ES-I3 (cell line): ENCODE results near the gene MARK4.

Experiments used
- H3K36me3 ChIP-seq: 2 replicates; pipeline ENCODE4 v1.6.1; 2013; ENCODE audit warnings: mild to moderate bottlenecking, low read length, control low read depth, moderate library complexity; ENCODE audit not compliant: insufficient read depth
- H3K4me1 ChIP-seq: 2 replicates; pipeline ENCODE4 v1.6.1; 2013; ENCODE audit warnings: mild to moderate bottlenecking, control low read depth, low read length; ENCODE audit not compliant: insufficient read depth
- H3K9ac ChIP-seq: 2 replicates; pipeline ENCODE4 v1.6.1; 2013; ENCODE audit warnings: low read depth, mild to moderate bottlenecking, low read length, moderate library complexity
- H3K9me3 ChIP-seq: 2 replicates; pipeline ENCODE4 v1.6.1; 2013; ENCODE audit warnings: mild to moderate bottlenecking, low read length, moderate library complexity; ENCODE audit not compliant: control insufficient read depth, insufficient read depth

MARK4 gene

DNA sequence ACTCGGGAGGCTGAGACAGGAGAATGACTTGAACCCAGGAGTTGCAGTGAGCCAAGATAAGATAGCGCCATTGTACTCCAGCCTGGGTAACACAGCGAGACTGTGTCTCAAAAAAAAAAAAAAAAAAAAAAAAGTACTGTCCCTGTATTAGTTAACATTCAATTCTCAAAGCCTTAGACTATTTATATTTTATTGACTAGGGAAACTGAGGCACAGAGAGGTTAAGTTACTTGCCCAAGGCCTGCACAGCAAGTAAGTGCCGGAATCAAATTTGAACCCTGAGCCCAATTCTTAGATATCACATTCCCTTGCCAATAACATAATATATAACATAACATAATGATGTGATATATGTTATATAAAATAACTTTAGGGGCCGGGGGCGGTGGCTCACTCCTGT lies 88.6 kb downstream of the MARK4 start:
- H3K4me1 ChIP-seq: no peaks in the 10 kb centered on the region; the same call in 1 of the 2 replicates
- no peaks in the 10 kb centered on the region for H3K9me3 ChIP-seq
- no peak overlapping the region for H3K9ac ChIP-seq
- no peaks in the 10 kb centered on the region for H3K36me3 ChIP-seq

DNA sequence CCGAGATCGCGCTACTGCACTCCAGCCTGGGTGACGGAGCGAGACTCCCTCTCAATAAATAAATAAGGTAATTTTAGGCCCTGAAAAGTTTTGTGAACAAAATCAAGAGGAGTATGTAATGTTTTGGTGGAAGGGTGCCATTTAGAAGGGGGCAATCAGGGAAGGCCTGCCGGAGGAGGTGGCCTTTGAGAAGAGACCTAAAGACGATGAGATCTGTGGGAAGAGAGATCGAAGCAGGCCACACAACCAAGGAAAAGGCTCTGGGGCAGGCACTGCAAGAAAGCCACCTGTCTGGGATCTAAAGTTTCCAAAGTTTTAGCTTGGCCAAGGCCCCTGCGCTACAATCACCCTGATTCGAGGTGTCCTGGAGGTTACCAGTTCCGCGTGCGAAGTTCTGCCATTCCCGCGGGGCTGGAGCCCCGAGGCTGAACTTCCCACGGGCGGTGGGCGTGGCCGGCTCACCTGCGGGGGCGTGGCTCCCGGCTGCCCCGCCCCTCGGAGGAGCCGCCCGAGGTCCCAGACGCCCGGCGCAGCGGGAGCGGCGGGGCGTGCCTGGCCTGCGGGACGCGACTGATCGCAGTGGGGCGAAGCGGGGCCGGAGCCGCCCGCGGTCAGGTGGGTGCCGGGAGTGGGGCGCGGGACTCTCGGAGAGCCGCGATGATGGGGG lies 89.3 kb downstream of the MARK4 start, which contains the start of gene KLC3:
TSS of gene KLC3 (plus strand) at position 519 of the 667 bp plus-strand sequence. CDS start 4,792 bp downstream, outside the sequence.
- H3K36me3 ChIP-seq: no peaks in the 10 kb centered on the region
- no peaks in the 10 kb centered on the region for H3K9me3 ChIP-seq
- H3K9ac ChIP-seq: peak within 1 kb of the TSS; percentile 92
- no peaks in the 10 kb centered on the region; the same call in 1 of the 2 replicates for H3K4me1 ChIP-seq

DNA sequence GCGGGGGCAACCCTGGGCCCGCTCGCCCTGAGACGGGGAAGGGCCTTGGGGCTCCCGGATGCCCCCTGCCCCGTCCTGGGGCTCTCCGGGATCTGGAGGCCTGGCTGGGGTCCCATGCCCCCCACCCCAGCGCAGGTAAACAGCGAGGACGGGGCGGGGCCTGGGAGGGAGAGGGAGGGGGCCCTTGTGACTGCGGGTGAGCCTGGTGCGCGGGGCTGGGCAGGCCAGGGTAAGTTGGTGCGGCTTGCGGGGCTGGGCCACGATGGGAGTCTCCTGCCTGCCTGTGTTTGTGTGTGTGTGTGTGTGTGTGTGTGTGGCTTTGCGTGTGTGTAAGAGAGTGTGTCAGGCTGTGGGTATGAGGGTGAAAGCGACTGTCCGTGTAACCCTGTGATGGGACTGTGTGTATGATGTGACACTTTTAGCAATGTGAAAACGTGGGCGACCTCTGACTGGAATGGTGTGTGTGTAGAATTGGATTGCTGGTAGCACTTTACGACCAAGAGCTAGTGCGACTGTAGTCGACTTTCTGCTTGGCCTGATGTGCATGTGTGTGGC lies 89.9 kb downstream of the MARK4 start:
- Histone ChIP-seq H3K9ac (peak overlapping the region; percentile 92), H3K4me1 (no peaks in the 10 kb centered on the region; the same call in 1 of the 2 replicates), H3K9me3 (no peaks in the 10 kb centered on the region), H3K36me3 (no peaks in the 10 kb centered on the region)

DNA sequence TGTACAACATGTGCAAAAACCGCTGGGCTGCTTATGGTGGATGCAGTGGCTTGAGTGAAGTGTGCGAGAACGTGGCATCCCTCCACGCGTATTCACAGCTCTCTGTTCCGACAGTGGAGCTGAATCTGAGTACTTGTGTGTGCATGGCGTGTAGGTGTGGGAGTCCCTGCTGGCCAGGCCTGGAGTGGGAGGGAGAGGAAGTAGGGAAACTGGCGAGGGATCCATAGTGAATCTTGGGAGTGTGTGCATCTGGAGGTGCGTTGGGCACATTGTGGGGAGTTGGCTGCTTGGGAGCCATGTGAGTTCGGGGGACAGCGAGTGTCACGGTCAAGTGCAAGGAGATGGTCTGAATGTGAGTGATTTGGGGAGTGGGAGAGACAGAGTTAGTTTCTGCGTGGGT lies 91.8 kb downstream of the MARK4 start:
- Histone ChIP-seq H3K4me1 (no peaks in the 10 kb centered on the region; the same call in 1 of the 2 replicates), H3K9me3 (no peaks in the 10 kb centered on the region), H3K9ac (no peak overlapping the region), H3K36me3 (no peaks in the 10 kb centered on the region)

DNA sequence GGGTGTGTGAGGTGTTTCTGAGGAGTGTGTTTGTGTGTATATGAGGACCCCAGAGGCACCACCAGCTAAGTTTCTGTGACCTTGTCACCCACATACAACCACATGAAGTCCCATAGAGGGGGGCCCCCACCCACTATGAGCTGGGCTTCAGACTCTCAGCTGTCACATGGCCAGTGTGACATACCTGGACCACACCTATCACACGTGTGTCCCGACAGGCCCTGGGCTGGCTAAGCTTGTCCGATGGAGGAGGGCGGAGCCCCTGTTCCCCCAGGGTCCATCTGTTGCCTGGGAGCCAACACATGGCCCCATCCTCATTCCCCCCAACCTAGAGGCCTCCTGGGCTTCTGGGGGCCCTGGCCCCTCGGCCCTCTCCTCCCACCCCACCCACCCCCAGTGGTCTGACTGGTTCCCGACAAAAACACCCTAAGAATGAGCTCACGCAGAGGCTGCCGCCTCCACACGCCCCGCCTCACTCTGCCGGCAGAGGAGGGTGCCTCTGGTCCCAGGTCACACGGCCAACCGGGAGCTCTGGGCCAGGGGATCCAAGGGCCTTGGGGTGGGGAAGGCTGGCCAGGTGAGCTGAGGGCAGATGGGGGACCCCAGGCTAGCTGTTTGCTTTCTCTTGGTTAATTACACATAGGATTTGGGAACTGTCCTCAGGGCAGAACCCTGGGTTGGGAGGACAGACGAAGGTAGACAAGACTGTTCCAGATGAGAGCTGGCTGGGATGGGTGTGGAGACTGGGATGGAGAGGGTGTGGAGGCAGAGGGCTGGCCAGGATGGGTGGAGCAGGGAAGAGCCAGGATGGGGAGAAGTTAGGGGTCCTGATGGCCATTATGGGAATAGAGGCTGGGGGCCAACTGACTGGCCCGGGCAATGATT lies 93.8 kb downstream of the MARK4 start:
- H3K9me3 ChIP-seq: no peaks in the 10 kb centered on the region
- H3K4me1 ChIP-seq: no peaks in the 10 kb centered on the region; the same call in 1 of the 2 replicates
- H3K9ac ChIP-seq: no peak overlapping the region
- H3K36me3 ChIP-seq: no peaks in the 10 kb centered on the region; the same call in 1 of the 2 replicates

DNA sequence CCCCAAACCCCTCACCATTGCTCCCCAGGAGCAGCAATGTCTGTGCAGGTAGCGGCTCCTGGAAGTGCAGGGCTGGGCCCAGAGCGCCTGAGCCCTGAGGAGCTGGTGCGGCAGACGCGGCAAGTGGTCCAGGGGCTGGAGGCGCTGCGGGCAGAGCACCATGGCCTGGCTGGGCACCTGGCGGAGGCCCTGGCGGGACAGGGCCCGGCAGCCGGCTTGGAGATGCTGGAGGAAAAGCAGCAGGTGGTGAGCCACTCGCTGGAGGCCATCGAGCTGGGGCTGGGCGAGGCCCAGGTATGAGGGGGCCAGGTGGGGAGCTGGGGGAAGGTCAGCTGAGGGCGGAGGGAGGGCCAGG lies 94.4 kb downstream of the MARK4 start:
- Histone ChIP-seq H3K4me1 (no peaks in the 10 kb centered on the region), H3K36me3 (no peaks in the 10 kb centered on the region; the same call in 1 of the 2 replicates), H3K9me3 (no peaks in the 10 kb centered on the region), H3K9ac (no peak overlapping the region)

DNA sequence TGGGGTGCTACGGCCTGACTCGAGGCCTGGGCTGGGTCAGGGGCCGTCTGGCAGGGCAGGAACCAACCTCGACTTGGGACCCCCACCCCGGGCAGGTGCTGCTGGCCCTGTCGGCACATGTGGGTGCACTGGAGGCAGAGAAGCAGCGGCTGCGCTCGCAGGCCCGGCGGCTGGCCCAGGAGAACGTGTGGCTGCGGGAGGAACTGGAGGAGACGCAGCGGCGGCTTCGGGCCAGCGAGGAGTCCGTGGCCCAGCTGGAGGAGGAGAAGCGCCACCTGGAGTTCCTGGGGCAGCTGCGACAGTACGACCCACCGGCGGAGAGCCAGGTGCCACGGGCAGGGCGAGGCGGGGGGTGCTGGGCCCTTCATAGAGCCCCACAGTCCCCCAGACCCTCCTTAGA lies 95.4 kb downstream of the MARK4 start:
- Histone ChIP-seq H3K9me3 (no peaks in the 10 kb centered on the region), H3K36me3 (no peaks in the 10 kb centered on the region; the same call in 1 of the 2 replicates), H3K9ac (no peak overlapping the region), H3K4me1 (no peaks in the 10 kb centered on the region)

DNA sequence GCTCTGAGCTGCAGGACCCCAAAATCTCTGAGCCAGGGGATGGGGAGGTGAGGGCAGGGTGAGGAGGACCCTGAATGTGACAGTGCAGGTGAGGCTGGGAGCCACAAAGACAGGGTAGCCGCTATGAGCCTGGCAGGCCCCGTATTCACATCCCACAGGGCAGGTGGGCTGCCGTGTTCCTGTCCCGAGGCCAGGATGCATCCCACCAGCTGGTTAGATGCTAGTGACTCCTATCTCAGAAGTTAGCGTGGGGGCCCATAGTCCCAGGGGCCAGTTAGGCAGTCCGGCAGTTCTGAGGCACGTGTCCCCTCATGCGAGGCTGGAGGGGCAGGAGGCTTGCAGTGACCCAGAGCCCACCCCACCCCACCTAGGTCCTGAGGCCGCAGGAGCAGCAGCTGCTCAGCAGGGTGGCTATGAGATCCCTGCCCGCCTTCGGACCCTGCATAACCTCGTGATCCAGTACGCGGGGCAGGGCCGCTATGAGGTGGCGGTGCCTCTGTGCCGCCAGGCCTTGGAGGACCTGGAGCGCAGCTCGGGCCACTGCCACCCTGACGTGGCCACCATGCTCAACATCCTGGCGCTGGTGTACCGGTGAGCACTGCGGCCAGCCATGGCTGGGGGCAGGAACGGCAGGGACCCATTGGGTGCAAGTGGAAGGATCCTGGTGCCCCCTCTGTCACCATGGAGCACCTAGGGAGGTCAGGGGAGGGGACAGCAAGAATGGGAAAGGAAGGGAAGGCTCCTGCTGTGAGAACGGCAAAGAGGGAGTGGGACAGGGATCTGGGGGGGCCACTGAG lies 96.7 kb downstream of the MARK4 start:
- Histone ChIP-seq H3K36me3 (peaks cover 6% of the 10 kb centered on the region), H3K4me1 (no peaks in the 10 kb centered on the region), H3K9ac (no peak overlapping the region), H3K9me3 (no peaks in the 10 kb centered on the region)

DNA sequence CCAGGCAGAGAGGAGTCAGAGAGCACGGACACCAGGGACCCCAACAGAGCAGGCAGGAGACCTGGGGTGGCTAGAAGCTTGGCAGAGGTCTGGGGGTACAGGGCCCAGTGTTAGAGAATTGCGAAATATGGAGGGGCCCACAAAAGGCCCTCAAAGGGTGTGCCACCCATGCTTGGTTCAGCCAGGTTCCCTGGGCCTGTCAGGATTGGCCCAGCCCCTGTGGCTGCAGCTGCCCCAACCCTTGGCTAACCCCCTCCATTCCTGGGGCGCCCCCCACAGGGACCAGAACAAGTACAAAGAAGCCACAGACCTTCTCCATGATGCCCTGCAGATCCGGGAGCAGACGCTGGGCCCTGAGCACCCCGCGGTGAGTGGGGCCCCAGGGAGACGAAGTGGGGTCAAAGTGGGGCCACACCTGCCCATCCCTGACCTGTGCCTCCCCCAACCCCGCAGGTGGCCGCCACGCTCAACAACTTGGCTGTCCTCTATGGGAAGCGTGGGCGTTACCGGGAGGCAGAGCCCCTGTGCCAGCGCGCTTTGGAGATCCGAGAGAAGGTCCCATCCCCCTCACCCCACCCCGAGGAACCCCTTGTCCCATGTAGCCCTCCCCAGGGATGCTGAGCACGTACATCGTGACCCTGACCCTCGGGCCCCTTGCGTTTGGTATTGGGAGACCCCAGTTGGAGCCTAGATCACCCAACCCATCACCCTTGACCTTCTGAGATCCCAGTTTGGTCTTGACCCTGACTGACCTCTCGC lies 97.5 kb downstream of the MARK4 start:
- no peaks in the 10 kb centered on the region for H3K9me3 ChIP-seq
- peaks cover 6% of the 10 kb centered on the region for H3K36me3 ChIP-seq
- H3K9ac ChIP-seq: no peak overlapping the region
- no peaks in the 10 kb centered on the region for H3K4me1 ChIP-seq

DNA sequence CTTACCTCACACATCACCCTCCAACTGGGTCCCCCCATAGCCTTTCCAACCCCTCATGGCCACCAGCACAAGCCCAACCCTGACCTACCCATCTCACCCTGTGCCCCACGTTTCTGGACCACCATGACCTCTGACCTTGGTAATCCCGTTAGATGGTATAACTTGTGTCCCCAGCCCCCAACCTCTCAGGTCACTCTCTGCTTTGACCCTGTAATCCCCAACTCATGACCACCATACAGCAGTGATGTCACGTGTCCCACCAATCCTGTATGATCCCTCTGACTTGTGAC lies 98.0 kb downstream of the MARK4 start:
- Histone ChIP-seq H3K4me1 (no peaks in the 10 kb centered on the region), H3K36me3 (peaks cover 6% of the 10 kb centered on the region), H3K9me3 (no peaks in the 10 kb centered on the region), H3K9ac (no peak overlapping the region)

DNA sequence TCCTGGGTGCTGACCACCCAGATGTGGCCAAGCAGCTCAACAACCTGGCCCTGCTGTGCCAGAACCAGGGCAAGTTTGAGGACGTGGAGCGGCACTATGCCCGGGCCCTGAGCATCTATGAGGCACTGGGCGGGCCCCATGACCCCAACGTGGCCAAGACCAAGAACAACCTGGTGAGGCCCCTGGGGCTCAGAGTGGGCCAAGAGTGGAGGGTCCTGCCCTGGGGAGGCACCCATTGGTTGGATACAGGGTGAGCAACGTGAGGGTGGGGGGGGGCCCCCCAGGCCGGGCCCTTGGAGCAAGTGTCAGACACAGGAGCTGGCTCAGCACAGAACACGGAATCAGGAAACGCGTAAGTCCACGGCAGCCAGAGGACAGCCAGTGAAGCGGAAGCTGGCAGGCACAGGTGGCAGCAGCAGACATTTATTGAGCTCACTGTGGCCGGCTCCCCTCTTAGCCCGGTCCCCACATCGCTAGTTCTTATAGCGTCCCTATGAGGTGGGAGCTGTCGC lies 98.4 kb downstream of the MARK4 start:
- Histone ChIP-seq H3K4me1 (no peaks in the 10 kb centered on the region), H3K9ac (no peak overlapping the region), H3K36me3 (peaks cover 6% of the 10 kb centered on the region), H3K9me3 (no peaks in the 10 kb centered on the region)

DNA sequence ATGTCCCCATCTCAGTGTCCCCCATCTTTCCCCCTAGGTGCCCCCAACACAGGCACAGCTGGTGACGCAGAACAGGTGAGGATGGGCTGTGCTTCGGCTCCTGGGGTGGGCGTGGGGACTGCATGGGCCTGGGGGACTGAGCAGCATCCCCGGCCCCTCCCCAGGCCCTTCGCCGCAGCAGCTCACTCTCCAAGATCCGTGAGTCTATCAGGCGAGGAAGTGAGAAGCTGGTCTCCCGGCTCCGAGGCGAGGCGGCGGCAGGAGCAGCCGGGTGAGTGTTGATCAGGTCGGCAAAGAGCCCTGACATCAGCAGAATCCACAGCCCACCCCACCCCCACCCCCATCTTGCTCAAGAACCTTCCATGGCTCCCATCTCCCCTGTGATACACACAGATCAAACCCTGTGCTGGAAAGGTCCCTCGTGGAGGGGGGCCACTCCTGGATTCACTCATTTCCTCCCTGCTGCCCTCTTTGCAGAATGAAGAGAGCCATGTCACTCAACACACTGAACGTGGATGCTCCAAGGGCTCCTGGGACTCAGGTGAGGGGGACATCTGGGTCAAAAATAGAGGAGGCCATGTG lies 99.5 kb downstream of the MARK4 start:
- Histone ChIP-seq H3K9ac (no peak overlapping the region), H3K4me1 (no peaks in the 10 kb centered on the region), H3K9me3 (no peaks in the 10 kb centered on the region), H3K36me3 (peaks cover 6% of the 10 kb centered on the region)

DNA sequence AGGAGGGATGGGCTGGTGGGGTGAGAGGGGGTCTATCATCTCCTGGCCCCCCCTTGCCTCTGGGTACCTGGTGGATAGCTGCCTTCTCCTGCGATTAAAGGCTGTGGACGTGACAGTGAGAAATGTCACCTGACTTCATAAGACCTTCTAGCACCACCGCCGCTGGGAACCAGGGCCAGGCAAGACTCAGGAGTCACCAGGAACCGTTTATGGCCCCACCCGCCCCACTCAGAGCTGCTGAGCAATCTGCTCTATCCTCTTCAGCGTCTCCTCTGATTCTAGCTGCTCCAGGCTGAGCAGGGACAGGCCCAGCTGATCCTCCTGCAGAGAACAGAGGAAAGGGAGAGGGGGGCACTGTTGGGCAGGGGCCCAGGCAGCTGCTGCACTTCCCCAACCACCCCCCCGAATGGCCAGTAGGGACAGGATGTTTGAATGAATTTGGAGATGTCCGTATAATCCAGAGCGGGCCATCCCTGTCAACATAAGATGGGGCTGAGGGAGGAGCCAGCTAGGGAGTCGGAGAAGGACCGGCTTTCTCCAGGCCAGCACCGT lies 100.4 kb downstream of the MARK4 start:
- H3K9me3 ChIP-seq: no peaks in the 10 kb centered on the region
- peaks cover 8% of the 10 kb centered on the region for H3K36me3 ChIP-seq
- no peaks in the 10 kb centered on the region for H3K4me1 ChIP-seq
- H3K9ac ChIP-seq: no peak overlapping the region
